Thoracic aorta (tissue), 2 donors: Measurements from ENCODE around the gene MIEF2. TPM values are rescaled to one million over a fixed set of nuclear protein-coding genes. Genes with fewer than 3 reads are reported as not detected.

Experiments used
- ATAC-seq: fragments of 150-250 bp; one replicate; pipeline ENCODE4 v1.8.0; 2017; ENCODE audit warnings: low read depth; ENCODE audit not compliant: insufficient number of reproducible peaks, low FRiP score
- DNase-seq: peaks from one replicate; pipeline ENCODE4 v3.0.0-alpha.2; 2020; ENCODE audit warnings: low spot score
- H3K27ac ChIP-seq, 2 donors: fragments of 200-600 bp; sonication (generic); 1 replicate in 1 of 2; 2 replicates in 1 of 2; pipeline ENCODE4 v1.5.1; 2016; ENCODE audit warnings: mild to moderate bottlenecking in 2 of 2, moderate library complexity in 2 of 2
- H3K27me3 ChIP-seq: fragments of 200-600 bp; sonication (generic); replicated peaks from 2 replicates; pipeline ENCODE4 v1.6.0; 2016; ENCODE audit warnings: mild to moderate bottlenecking; ENCODE audit not compliant: insufficient read depth
- H3K36me3 ChIP-seq: fragments of 200-600 bp; sonication (generic); one replicate; pipeline ENCODE4 v1.5.1; 2016
- H3K4me1 ChIP-seq, 2 donors: fragments of 200-600 bp; sonication (generic); 1 replicate in 1 of 2; 2 replicates in 1 of 2; pipeline versions ENCODE4 v1.5.1 to v1.6.0; 2016; ENCODE audit warnings: low read depth in 2 of 2, mild to moderate bottlenecking in 1 of 2; ENCODE audit not compliant: control insufficient read depth in 1 of 2
- H3K4me3 ChIP-seq: fragments of 200-600 bp; sonication (generic); 2 replicates; pipeline ENCODE4 v1.5.1; 2016; ENCODE audit warnings: mild to moderate bottlenecking
- H3K9me3 ChIP-seq: fragments of 200-600 bp; sonication (generic); 2 replicates; pipeline ENCODE4 v1.5.1; 2016
- CTCF ChIP-seq: fragments of 200-600 bp; sonication (generic); IDR thresholded peaks from one replicate; pipeline ENCODE4 v1.5.1; 2019; ENCODE audit warnings: antibody characterized with exemption
- total RNA-seq, 2 donors: library from RNA; depleted of rRNA; stranded (reverse); fragments of >200 nt; gene quantifications; one replicate each; pipeline versions ENCODE4 v1.1.0 to v1.2.3, GENCODE V29; 2016

MIEF2 gene
- total RNA-seq, 2 donors from 2014 or later = 31.7 to 33.8 TPM

GRCh38 chr17:18237461-18237860 is 23.0 kb upstream of the MIEF2 start:
- H3K27ac ChIP-seq = no peak overlapping the region
- no peaks in the 10 kb centered on the region for H3K27me3 ChIP-seq
- TF ChIP-seq CTCF = no peak
- ATAC-seq (no peak), DNase-seq (no peak)
- no peak overlapping the region for H3K4me3 ChIP-seq
- peaks cover 0 to 6% of the 10 kb centered on the region in 2 donors for H3K4me1 ChIP-seq
- H3K9me3 ChIP-seq = no peaks in the 10 kb centered on the region
- H3K36me3 ChIP-seq = peaks cover 39% of the 10 kb centered on the region

DNA sequence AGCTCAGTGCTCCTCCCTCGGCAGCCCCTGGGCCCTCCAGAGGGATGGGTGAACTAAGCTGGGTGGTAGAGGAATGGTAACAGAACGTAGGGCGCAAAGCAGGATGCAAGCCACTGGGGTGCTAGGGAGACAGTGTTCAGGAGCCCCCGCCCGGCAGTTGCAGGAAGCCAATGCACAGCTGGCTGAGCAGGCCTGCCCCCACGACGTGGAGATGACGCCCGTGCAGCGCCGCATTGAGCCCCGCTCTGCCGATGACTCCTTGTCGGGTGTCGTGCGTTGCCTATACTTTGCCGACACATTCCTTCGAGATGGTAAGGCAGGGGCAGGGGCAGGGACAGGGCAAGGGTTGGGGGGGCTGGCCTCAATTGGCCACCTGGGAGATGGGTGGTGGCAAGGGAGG is 22.2 kb upstream of the MIEF2 start:
- peaks cover 34% of the 10 kb centered on the region for H3K36me3 ChIP-seq
- H3K4me3 ChIP-seq = no peak overlapping the region
- no peak for TF ChIP-seq CTCF
- no peaks in the 10 kb centered on the region for H3K9me3 ChIP-seq
- H3K27ac ChIP-seq = no peak overlapping the region
- DNase-seq (no peak), ATAC-seq (no peak)
- no peaks in the 10 kb centered on the region for H3K27me3 ChIP-seq
- H3K4me1 ChIP-seq = peaks cover 0 to 6% of the 10 kb centered on the region in 2 donors

DNA sequence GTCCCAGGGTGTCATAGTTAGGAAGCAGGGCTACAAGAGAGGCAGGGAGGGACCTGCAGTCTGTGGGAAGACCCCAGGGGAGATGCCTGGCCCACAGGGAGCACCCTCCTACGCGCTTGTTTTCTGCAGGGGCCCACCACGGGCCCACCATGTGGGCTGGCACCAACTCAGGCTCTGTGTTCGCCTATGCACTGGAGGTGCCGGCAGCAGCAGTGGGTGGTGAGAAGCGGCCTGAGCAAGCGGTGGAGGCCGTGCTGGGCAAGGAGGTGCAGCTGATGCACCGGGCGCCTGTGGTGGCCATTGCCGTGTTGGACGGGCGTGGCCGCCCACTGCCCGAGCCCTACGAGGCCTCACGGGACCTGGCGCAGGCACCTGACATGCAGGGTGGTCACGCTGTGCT is 20.0 kb upstream of the MIEF2 start:
- no peaks in the 10 kb centered on the region for H3K9me3 ChIP-seq
- peaks cover 33% of the 10 kb centered on the region for H3K36me3 ChIP-seq
- no peak for ATAC-seq
- DNase-seq = no peak
- H3K4me3 ChIP-seq = no peak overlapping the region
- H3K4me1 ChIP-seq = peaks cover 0 to 3% of the 10 kb centered on the region in 2 donors
- no peaks in the 10 kb centered on the region for H3K27me3 ChIP-seq
- H3K27ac ChIP-seq = no peak overlapping the region
- no peak for TF ChIP-seq CTCF

DNA sequence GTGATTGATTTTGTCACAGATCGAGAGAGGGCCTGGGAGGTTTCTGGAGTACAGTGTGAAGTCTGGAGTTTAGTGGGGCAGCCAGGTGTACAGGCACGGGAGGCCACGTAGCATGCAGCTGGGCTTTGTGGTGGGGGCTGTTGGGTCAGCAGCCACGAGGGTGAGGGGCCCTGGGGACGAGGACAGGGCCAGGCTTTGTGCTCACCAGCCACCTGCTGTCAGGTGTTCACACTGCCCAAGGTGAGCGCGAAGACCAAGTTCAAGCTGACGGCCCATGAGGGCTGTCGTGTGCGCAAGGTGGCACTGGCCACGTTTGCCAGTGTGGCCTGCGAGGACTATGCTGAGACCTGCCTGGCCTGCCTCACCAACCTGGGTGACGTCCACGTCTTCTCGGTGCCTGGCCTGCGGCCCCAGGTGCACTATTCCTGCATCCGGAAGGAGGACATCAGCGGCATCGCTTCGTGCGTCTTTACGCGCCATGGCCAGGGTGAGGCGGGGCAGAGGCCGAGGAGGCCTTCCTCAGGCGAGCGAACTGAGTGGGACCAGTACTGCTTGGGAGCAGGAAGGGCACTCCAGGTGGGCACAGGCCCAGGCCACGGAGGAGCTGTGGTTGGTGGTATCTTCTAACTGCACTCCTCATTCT is 19.1 kb upstream of the MIEF2 start:
- H3K36me3 ChIP-seq = peaks cover 42% of the 10 kb centered on the region
- DNase-seq (no peak), ATAC-seq (no peak)
- H3K27ac ChIP-seq = no peak overlapping the region
- H3K9me3 ChIP-seq = no peaks in the 10 kb centered on the region
- no peak overlapping the region for H3K4me3 ChIP-seq
- H3K27me3 ChIP-seq = no peaks in the 10 kb centered on the region
- no peaks in the 10 kb centered on the region for H3K4me1 ChIP-seq
- no peak for TF ChIP-seq CTCF

GRCh38 chr17:18245038-18245776 is 15.3 kb upstream of the MIEF2 start:
- ATAC-seq (no peak), DNase-seq (no peak)
- H3K4me3 ChIP-seq = no peak overlapping the region
- H3K36me3 ChIP-seq = peaks cover 59% of the 10 kb centered on the region
- no peaks in the 10 kb centered on the region for H3K9me3 ChIP-seq
- TF ChIP-seq CTCF = no peak
- H3K4me1 ChIP-seq = no peaks in the 10 kb centered on the region
- no peaks in the 10 kb centered on the region for H3K27me3 ChIP-seq
- H3K27ac ChIP-seq = no peak overlapping the region
